HG03039 (cell line): ENCODE measurements around the gene LBHD2.
"Not testable (repeated sequence)": the region's sequence is repeated elsewhere in the genome, so short reads cannot be mapped to it uniquely, and the experiment has no call there.

Experiments
- ATAC-seq: cut with Tn5 transposase; IDR thresholded peaks from one replicate; pipeline ENCODE4 v1.9.1; 2021; ENCODE audit warnings: mild to moderate bottlenecking, moderate library complexity; ENCODE audit not compliant: unreplicated experiment

Gene LBHD2

GRCh38 chr14:103084021-103084919 is at the start of gene LBHD2:
LBHD2 (plus strand) TSS chr14:103084210; CDS start chr14:103086013, 1,803 bp downstream.
- ATAC-seq: no peak

DNA sequence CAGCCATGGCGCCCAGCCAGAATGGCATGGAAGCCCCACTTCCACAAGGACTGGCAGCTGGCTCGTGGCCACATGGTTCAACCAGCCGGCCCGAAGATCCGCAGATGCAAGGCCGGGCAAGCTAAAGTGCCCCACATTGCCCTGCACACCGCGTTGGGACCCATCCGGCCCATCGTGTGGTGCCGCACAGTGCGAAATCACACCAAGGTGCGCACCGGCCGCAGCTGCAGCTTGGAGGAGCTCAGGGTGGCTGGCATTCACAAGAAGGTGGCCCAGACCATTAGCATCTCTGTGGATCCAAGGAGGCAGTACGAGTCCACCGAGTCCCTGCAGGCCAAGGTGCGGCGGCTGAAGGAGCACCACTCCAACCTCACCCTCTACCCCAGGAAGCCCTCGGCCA is 42.5 kb upstream of the LBHD2 start:
- no peak for ATAC-seq

GRCh38 chr14:103043257-103044015 is 40.6 kb upstream of the LBHD2 start:
- ATAC-seq: no peak

DNA sequence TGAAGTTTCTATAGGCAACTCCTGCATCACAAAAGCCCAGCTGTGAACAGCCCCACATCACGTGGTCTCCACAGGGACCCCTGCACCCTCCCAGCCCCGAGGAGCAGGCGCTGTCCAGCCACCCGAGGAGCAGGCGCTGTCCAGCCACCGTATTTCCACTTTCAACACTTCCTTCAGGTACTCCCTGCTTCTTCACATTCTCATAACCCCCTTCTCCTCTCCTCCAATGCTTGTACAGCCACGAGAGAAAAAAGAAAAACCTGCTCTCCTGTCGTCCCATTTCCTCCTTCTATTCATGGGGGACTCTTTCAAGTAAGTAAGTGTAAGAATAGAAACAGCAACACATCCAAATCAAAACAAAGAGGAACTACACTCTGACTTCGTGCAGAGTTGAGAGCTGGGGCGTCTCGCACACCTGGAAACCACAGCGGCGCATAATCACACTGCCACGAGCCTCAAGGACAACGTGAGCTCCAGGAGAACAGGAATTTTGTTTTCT is 38.6 kb upstream of the LBHD2 start:
- ATAC-seq: no peak

DNA sequence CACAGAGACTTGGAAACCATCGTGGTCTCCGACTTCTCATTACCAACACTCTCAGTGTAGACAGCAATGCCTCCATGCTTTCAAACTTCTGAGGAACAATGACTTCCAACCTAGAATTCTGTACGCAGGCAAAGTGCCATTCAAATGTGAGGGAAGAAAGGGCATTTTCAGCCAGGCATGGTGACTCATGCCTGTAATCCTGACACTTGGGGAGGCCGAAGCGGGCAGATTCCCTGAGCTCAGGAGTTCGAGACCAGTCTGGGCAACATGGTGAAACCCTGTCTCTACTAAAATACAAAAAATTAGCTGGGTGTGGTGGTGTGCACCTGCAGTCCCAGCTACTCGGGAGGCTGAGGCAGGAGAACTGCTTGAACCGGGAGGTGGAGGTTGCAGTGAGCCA is 36.6 kb upstream of the LBHD2 start:
- not testable (repeated sequence) for ATAC-seq

DNA sequence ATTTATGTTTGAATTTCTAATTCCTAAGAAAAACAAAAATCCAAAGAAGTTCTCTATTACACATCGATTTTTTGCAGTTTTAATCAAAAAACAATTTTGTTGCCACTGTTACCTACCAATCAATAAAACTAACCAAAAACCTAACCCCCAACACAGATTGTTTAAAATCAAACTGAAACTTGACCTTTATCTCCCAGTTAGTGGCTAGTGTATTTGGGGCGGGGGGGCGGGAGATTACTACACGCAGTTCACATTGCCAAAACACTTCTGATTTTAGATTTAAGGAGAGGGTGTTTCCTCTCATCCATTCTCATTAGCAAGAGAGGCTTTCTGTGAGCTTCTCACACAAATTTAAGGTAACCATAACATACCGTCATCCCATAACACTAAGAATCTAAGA is 33.1 kb upstream of the LBHD2 start:
- no peak for ATAC-seq

- ATAC-seq: no peak
These were observed 31.6 kb upstream of the LBHD2 start for GRCh38 chr14:103052407-103052806.

GRCh38 chr14:103055695-103056094 is 28.3 kb upstream of the LBHD2 start:
- ATAC-seq: no peak

- no peak for ATAC-seq
These were observed 27.5 kb upstream of the LBHD2 start for GRCh38 chr14:103056322-103057027.

- ATAC-seq: no peak
These were observed 27.0 kb upstream of the LBHD2 start for GRCh38 chr14:103057028-103057371.

DNA sequence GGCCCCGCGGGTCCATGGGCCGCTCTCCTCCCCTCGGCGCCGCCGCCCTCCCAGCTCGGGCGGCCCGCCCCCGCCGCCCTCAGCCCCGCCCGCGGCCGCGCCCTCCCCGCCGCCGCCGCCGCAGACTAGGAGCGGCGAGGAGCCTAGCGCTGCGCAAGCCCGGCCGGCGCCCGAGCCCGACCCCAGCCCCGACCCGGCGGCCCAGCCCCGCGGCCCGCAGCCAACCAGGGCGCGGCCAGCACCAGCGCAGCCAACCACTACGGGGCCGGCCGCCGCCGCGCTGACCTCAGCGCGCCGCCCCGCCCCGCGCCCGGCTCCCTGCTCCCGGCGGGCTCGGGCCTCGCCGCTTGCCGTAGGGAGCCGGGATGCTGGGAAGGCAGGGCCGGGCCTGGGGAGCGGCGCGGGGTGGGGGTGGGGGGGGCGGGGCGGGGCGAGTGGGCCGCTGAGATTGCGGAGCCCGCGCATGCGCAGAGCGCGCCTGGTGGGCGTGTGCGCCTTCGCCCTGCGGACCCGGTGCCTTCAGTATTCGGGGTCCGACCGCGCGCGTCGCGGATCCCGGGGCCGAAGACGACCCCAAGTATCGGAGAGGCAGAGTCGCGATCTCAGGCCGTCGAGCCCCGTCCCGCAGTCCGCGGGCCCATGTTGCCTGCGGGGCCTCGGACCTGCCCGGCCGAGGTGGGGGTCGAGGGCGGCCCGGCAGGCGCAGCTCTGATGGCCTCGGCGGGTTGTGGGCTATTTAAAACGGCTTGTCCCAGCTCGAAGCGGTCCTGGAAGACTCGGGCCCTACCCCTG is 26.4 kb upstream of the LBHD2 start, which contains the start of gene CDC42BPB:
CDC42BPB (minus strand) TSS at position 178 of the 792 bp plus-strand sequence. CDS start 376 bp downstream, outside the sequence.
- peak; percentile 70 for ATAC-seq

- ATAC-seq: no peak
These were observed 25.6 kb upstream of the LBHD2 start for GRCh38 chr14:103058164-103059055.

- no peak for ATAC-seq
These were observed 24.5 kb upstream of the LBHD2 start for GRCh38 chr14:103059556-103059955.

DNA sequence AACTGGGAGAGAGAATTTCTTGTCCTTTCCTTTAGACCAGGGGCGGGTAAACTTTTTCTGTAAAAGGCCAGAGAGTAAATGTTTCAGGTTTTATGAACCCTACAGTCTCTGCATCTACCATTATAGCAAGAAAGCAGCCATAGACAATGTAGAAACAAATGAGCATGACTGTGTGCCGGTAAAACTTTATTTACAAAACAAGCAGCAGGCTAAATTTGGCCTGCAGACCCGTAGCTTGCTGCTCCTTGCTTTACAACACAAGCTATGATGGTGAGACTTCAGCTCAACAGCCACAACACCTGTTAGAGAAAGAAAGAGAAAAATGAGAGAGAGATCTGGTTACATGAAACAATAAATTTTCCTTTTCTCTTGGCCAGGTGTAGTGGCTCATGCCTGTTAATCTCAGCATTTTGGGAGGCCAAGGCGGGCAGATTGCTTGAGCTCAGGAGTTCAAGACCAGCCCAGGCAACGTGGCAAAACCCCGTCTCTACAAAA is 22.5 kb upstream of the LBHD2 start:
- ATAC-seq: no peak

DNA sequence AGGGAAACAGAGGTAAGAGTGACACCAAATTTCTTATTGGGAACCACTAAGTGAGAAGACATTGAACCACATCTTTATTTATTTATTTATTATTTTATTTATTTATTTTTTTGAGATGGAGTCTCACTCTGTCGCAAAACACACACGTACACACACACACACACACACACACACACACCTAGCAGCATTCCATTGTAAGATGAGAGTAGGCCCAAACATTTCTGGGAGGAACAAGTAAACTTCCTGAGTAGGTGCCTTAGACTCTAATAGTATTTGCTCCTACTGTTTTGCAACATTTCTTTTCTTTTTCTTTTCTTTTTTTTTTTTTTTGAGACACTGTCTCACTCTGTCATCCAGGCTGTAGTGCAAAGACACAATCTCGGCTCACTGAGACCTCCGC is 19.6 kb upstream of the LBHD2 start:
- no peak for ATAC-seq

DNA sequence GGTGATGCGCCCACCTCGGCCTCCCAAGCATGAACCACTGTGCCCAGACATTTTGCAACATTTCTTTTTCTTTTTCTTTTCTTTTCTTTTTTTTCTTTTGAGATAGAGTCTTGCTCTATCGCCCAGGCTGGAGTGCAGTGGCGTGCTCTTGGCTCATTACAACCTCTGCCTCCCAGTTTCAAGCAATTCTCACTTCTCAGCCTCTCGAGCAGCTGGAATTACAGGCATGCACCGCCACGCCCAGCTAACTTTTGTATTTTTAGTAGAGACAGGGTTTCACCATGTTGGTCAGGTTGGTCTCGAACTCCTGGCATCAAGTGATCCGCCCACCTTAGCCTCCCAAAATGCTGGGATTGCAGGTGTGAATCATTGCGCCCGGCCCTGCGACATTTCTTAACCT is 19.0 kb upstream of the LBHD2 start:
- no peak for ATAC-seq

DNA sequence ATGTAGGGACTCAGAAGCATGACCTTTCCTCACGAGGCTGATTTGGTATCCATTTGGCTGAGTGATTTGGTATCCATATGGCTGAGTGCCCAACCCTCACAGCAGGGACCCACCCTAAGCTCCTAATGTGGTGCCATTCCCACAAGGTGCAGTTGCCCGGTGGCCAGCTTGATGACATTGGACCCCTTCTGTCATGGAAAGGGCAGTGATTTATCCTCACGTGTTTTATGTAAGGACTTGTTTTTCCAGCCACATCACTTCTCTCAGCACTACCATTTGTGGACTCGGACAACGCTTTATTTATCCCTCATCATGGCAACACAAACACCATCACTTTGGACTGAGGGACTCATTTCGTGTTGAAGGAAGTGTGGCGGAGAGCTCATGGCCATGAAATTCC is 18.1 kb upstream of the LBHD2 start:
- ATAC-seq: no peak

DNA sequence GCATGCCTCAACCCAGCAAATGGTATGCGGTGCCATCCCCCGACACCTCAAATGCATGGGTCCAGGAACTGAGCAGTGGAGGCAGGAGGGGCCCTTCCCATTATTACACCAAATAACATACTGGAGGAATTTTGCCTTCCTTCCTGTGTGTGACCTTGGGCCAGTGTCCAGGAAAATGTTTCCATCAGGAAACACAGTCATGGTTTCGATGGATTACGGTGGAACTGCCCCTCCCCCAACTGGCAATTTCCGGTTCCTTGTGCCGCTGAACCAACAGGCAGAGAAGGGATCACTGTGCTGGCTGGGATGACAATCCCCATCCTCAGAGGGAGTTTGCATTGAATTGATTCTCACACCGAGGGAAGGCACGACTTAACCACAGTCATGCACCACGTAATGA is 17.6 kb upstream of the LBHD2 start:
- no peak for ATAC-seq
